ENCODE results near the gene B4GALT6. TPM values are rescaled to one million over a fixed set of nuclear protein-coding genes. Genes with fewer than 3 reads are reported as not detected.

Gene B4GALT6
- total RNA-seq, 1 experiment from 2014 or later = 22.4 TPM

GRCh38 chr18:31576670-31577069 is 107.7 kb downstream of the B4GALT6 start:
- no peak for DNase-seq
- POLR2A ChIA-PET = no interaction called here
- TF ChIP-seq CTCF (IDR thresholded peaks at IDR 0.05; ENCODE audit: insufficient read depth in 1 of 2, low read depth in 1 of 2, low read length in 1 of 2, severe bottlenecking in 1 of 2, unreplicated experiment in 1 of 2) = no peak
- Histone ChIP-seq H3K9me3 (no peaks in the 10 kb centered on the region), H3K27me3 (replicated peaks; ENCODE audit: control insufficient read depth, insufficient read depth, low read length) (no peaks in the 10 kb centered on the region), H3K4me3 (ENCODE audit: low read depth, low read length) (no peak overlapping the region), H3K36me3 (ENCODE audit: control insufficient read depth, insufficient read depth, low read length) (no peaks in the 10 kb centered on the region), H3K4me1 (peaks cover 11% of the 10 kb centered on the region)
- Mint-ChIP-seq H3K36me3 (ENCODE audit: insufficient read depth, unreplicated experiment) (no peaks in the 10 kb centered on the region), H3K9me3 (ENCODE audit: unreplicated experiment) (no peaks in the 10 kb centered on the region), H3K27me3 (ENCODE audit: insufficient read depth, unreplicated experiment) (no peaks in the 10 kb centered on the region), H3K4me3 (ENCODE audit: unreplicated experiment) (no peak overlapping the region), H3K27ac (ENCODE audit: unreplicated experiment) (no peak overlapping the region), H3K4me1 (ENCODE audit: low read depth, unreplicated experiment) (peaks cover 17% of the 10 kb centered on the region)
- CTCF ChIA-PET = no interaction called here
- intact Hi-C loops (cut with micrococcal nuclease; ENCODE audit: unreplicated experiment) = no loop called here
- no TSS peak for BruUV-seq (replicated peaks)

GRCh38 chr18:31575515-31576257 is 108.7 kb downstream of the B4GALT6 start:
- Mint-ChIP-seq H3K36me3 (ENCODE audit: insufficient read depth, unreplicated experiment) (peaks cover 4% of the 10 kb centered on the region), H3K4me3 (ENCODE audit: unreplicated experiment) (no peak overlapping the region), H3K4me1 (ENCODE audit: low read depth, unreplicated experiment) (peaks cover 17% of the 10 kb centered on the region), H3K27ac (ENCODE audit: unreplicated experiment) (no peak overlapping the region), H3K9me3 (ENCODE audit: unreplicated experiment) (no peaks in the 10 kb centered on the region), H3K27me3 (ENCODE audit: insufficient read depth, unreplicated experiment) (no peaks in the 10 kb centered on the region)
- Histone ChIP-seq H3K4me1 (peaks cover under 1% of the 10 kb centered on the region; the same call in 1 of the 2 replicates), H3K4me3 (ENCODE audit: low read depth, low read length) (no peak overlapping the region), H3K36me3 (ENCODE audit: control insufficient read depth, insufficient read depth, low read length) (no peaks in the 10 kb centered on the region), H3K9me3 (no peaks in the 10 kb centered on the region), H3K27me3 (replicated peaks; ENCODE audit: control insufficient read depth, insufficient read depth, low read length) (no peaks in the 10 kb centered on the region)
- ChIA-PET CTCF (no interaction called here), POLR2A (no interaction called here)
- no TSS peak for BruUV-seq (replicated peaks)
- TF ChIP-seq CTCF (IDR thresholded peaks at IDR 0.05; ENCODE audit: insufficient read depth in 1 of 2, low read depth in 1 of 2, low read length in 1 of 2, severe bottlenecking in 1 of 2, unreplicated experiment in 1 of 2) = no peak
- intact Hi-C loops (cut with micrococcal nuclease; ENCODE audit: unreplicated experiment) = no loop called here
- DNase-seq = no peak

- no peak overlapping the region for H3K27ac Mint-ChIP-seq (ENCODE audit: unreplicated experiment)
- no peaks in the 10 kb centered on the region for H3K9me3 Mint-ChIP-seq (ENCODE audit: unreplicated experiment)
- H3K27me3 Mint-ChIP-seq (ENCODE audit: insufficient read depth, unreplicated experiment) = no peaks in the 10 kb centered on the region
- H3K36me3 Mint-ChIP-seq (ENCODE audit: insufficient read depth, unreplicated experiment) = peaks cover 4% of the 10 kb centered on the region
- CTCF ChIA-PET = interaction anchor here (0.7 kb wide), 1 partner anchor 36 kb away, joined by 6 read pairs; no protein-coding TSS in a partner anchor
- no peak overlapping the region for H3K4me3 ChIP-seq (ENCODE audit: low read depth, low read length)
- H3K27me3 ChIP-seq (replicated peaks; ENCODE audit: control insufficient read depth, insufficient read depth, low read length) = no peaks in the 10 kb centered on the region
- H3K4me3 Mint-ChIP-seq (ENCODE audit: unreplicated experiment) = no peak overlapping the region
- no TSS peak for BruUV-seq (replicated peaks)
- H3K9me3 ChIP-seq = no peaks in the 10 kb centered on the region
- POLR2A ChIA-PET = no interaction called here
- peaks cover 17% of the 10 kb centered on the region for H3K4me1 Mint-ChIP-seq (ENCODE audit: low read depth, unreplicated experiment)
- no peak for TF ChIP-seq CTCF (IDR thresholded peaks at IDR 0.05; ENCODE audit: insufficient read depth in 1 of 2, low read depth in 1 of 2, low read length in 1 of 2, severe bottlenecking in 1 of 2, unreplicated experiment in 1 of 2)
- DNase-seq = no peak
- no peaks in the 10 kb centered on the region for H3K4me1 ChIP-seq
- intact Hi-C loops (cut with micrococcal nuclease; ENCODE audit: unreplicated experiment) = no loop called here
- no peaks in the 10 kb centered on the region for H3K36me3 ChIP-seq (ENCODE audit: control insufficient read depth, insufficient read depth, low read length)
Observed at GRCh38 chr18:31574359-31574758, 110.0 kb downstream of the B4GALT6 start.

Other genes with a start within 250 kb of the B4GALT6 start
- gene DSG3, start 236.8 kb downstream of the B4GALT6 start, total RNA-seq (2022) = 0.14 TPM in 1 of 2 replicates, not detected in the other
- 32.1 and 33.6 TPM in 2 replicates for gene DSG2, start 186.4 kb downstream of the B4GALT6 start, total RNA-seq (2022)
- gene TTR, start 92.7 kb downstream of the B4GALT6 start, total RNA-seq (2022) = 102 and 139 TPM in 2 replicates
- gene SLC25A52, start 76.3 kb upstream of the B4GALT6 start, total RNA-seq (2022) = not detected in 2 replicates

Data from Caco-2 (cell line).